Esophagus squamous epithelium (tissue), 4 donors: Measurements from ENCODE around the gene RTCA.

ENCODE experiments used
- POLR2A ChIP-seq, 4 donors: fragments of 450-650 bp; IDR thresholded peaks; one replicate each; pipeline ENCODE4 v1.6.1; 2017; ENCODE audit warnings: antibody characterized with exemption in 4 of 4, mild to moderate bottlenecking in 4 of 4, moderate library complexity in 3 of 4
- TF ChIP-seq, protein P1 (sequence below), 6 experiments: fragments of 450-650 bp in 4 of 6; fragments of 200-600 bp in 2 of 6; sonication (generic) in 2 of 6; IDR thresholded peaks; one replicate each; pipeline ENCODE4 v1.5.1; 2016 to 2019; ENCODE audit warnings: antibody characterized with exemption in 6 of 6, mild to moderate bottlenecking in 4 of 6, moderate library complexity in 4 of 6

DNA sequence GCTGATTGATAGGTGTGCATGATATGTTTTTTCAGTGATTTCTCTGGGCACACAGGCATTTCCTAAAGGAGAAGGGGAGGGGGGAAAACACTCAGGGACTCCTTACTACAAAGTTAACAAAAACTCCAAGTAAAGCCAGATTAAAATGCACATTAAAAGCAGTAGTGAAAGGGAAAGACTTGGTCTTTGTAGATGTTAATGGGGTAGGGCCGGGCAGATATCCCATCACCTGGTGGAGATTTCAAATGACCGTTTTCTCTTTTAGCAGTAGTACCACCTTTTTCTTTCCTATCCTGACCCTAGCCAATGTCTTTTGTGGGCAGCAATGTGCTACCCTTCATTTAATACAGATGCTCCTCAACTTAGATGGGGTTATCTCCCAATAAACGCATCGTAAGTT, 32.5 kb downstream of the RTCA start:
- TF ChIP-seq, protein P1, sequence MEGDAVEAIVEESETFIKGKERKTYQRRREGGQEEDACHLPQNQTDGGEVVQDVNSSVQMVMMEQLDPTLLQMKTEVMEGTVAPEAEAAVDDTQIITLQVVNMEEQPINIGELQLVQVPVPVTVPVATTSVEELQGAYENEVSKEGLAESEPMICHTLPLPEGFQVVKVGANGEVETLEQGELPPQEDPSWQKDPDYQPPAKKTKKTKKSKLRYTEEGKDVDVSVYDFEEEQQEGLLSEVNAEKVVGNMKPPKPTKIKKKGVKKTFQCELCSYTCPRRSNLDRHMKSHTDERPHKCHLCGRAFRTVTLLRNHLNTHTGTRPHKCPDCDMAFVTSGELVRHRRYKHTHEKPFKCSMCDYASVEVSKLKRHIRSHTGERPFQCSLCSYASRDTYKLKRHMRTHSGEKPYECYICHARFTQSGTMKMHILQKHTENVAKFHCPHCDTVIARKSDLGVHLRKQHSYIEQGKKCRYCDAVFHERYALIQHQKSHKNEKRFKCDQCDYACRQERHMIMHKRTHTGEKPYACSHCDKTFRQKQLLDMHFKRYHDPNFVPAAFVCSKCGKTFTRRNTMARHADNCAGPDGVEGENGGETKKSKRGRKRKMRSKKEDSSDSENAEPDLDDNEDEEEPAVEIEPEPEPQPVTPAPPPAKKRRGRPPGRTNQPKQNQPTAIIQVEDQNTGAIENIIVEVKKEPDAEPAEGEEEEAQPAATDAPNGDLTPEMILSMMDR (IDR thresholded peaks at IDR 0.05): no peak
- TF ChIP-seq POLR2A (IDR thresholded peaks at IDR 0.05): no peak
